Naive thymus-derived CD4-positive, alpha-beta T cell (primary cell): Measurements from ENCODE around the gene TRERF1. TPM values are rescaled to one million over a fixed set of nuclear protein-coding genes. Genes with fewer than 3 reads are reported as not detected.

Experiments used
- ATAC-seq: fragments of 150-1000 bp; cut with Tn5 transposase; 2 replicates; pipeline ENCODE4 v1.10.0; 2021; ENCODE audit warnings: mild to moderate bottlenecking, moderate library complexity
- CTCF ChIA-PET: fragments of 350-600 bp; sonication (Branson Sonifier 250); formaldehyde crosslinking; loops from one replicate; lab custom pipeline; 2021; ENCODE audit warnings: antibody characterized with exemption; lab: Charles Lee
- POLR2A ChIA-PET: fragments of 350-600 bp; sonication (Branson Sonifier 250); formaldehyde crosslinking; loops from one replicate; lab custom pipeline; 2021; ENCODE audit warnings: antibody characterized with exemption, inconsistent platforms; lab: Charles Lee
- DNase-seq, 9 donors: peaks; one replicate each; pipeline versions ENCODE4 v3.0.0 to v3.0.0-alpha.2; 2020 to 2022; ENCODE audit warnings: mixed read lengths in 1 of 9
- H3K27ac ChIP-seq: one replicate; pipeline ENCODE4 v1.7.0; 2013; ENCODE audit warnings: mild to moderate bottlenecking, low read depth, low read length, moderate library complexity
- H3K27me3 ChIP-seq, 2 donors: one replicate each; pipeline ENCODE4 v1.7.0; 2013; ENCODE audit warnings: low read length in 2 of 2, mild to moderate bottlenecking in 2 of 2, moderate library complexity in 2 of 2; ENCODE audit not compliant: control insufficient read depth in 2 of 2, insufficient read depth in 2 of 2
- H3K36me3 ChIP-seq, 3 experiments: 1 replicate in 2 of 3; 2 replicates in 1 of 3; pipeline ENCODE4 v1.7.0; 2013; ENCODE audit warnings: low read length in 3 of 3, mild to moderate bottlenecking in 3 of 3, moderate library complexity in 1 of 3; ENCODE audit not compliant: insufficient read depth in 3 of 3, control insufficient read depth in 2 of 3
- H3K4me1 ChIP-seq, 2 donors: one replicate each; pipeline ENCODE4 v1.7.0; 2013; ENCODE audit warnings: low read length in 2 of 2, mild to moderate bottlenecking in 2 of 2, moderate library complexity in 1 of 2; ENCODE audit not compliant: control insufficient read depth in 2 of 2, insufficient read depth in 2 of 2
- H3K4me3 ChIP-seq: 2 replicates; pipeline ENCODE4 v1.7.0; 2013; ENCODE audit warnings: mild to moderate bottlenecking, low read length
- H3K9me3 ChIP-seq, 3 experiments: 1 replicate in 2 of 3; 2 replicates in 1 of 3; pipeline ENCODE4 v1.7.0; 2013; ENCODE audit warnings: low read length in 3 of 3; ENCODE audit not compliant: control insufficient read depth in 2 of 3
- H3K27ac Mint-ChIP-seq, 9 donors: one replicate each; pipeline ENCODE4 v1.8.0; 2020 to 2022; ENCODE audit warnings: mixed read lengths in 9 of 9, mild to moderate bottlenecking in 8 of 9, moderate library complexity in 5 of 9, inconsistent platforms in 2 of 9
- H3K27me3 Mint-ChIP-seq, 5 donors: one replicate each; pipeline ENCODE4 v1.8.0; 2021 to 2022; ENCODE audit warnings: mixed read lengths in 5 of 5, mild to moderate bottlenecking in 1 of 5
- H3K36me3 Mint-ChIP-seq, 5 donors: one replicate each; pipeline ENCODE4 v1.8.0; 2020 to 2022; ENCODE audit warnings: mixed read lengths in 5 of 5, mild to moderate bottlenecking in 3 of 5, inconsistent platforms in 1 of 5
- H3K4me1 Mint-ChIP-seq, 7 donors: one replicate each; pipeline ENCODE4 v1.8.0; 2020 to 2022; ENCODE audit warnings: mixed read lengths in 7 of 7, mild to moderate bottlenecking in 3 of 7, inconsistent platforms in 1 of 7
- H3K4me3 Mint-ChIP-seq, 10 donors: one replicate each; pipeline ENCODE4 v1.8.0; 2020 to 2022; ENCODE audit warnings: mild to moderate bottlenecking in 10 of 10, mixed read lengths in 10 of 10, moderate library complexity in 6 of 10, inconsistent platforms in 2 of 10
- H3K9me3 Mint-ChIP-seq, 11 donors: one replicate each; pipeline ENCODE4 v1.8.0; 2020 to 2022; ENCODE audit warnings: mixed read lengths in 11 of 11, mild to moderate bottlenecking in 4 of 11, inconsistent platforms in 1 of 11, moderate library complexity in 1 of 11
- intact Hi-C, 2 donors: fragments of 100-400 bp; cut with micrococcal nuclease; formaldehyde crosslinking; loops; one replicate each; pipeline ENCODE4 v1.15.1; 2023
- polyA plus RNA-seq, 2 donors: library from polyadenylated mRNA; unstranded; fragments of 300-500 nt; fragmentation: Illumina TruSeq; gene quantifications; one replicate each; pipeline ENCODE4 v1.2.3, GENCODE V29; 2021
- total RNA-seq, 6 experiments: library from RNA in 5 of 6; stranded (reverse) in 5 of 6; gene quantifications; 1 replicate in 5 of 6; 2 replicates in 1 of 6; pipeline ENCODE4 v1.2.3 and lab custom pipeline; 2021 to 2026

The TRERF1 gene
- total and polyA plus RNA-seq, 7 experiments from 2014 or later: 4.8 to 32.4 (median 21.0) TPM

DNA sequence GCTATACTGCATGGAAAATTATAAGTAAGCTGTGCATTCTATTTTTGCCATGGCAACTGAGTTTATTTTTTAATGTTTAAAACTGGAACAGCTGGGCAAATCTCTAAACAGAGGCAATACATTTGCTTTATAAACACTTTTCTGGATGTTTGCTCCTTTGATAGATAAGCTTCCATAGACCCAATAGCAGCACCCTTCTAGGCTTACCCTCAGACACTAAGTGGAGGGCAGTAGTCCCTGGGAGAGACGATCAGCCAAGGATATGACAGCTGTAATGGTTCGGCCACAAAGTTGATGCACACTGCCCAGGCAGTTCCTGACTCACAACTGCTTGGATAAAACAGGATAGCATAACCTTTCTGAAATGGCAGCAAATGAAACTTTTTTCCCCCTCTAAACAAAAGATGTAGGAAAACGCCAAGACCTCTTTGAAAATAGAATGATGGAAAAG, 225.5 kb downstream of the TRERF1 start:
- Histone ChIP-seq H3K27ac (no peak overlapping the region), H3K4me1 (no peaks in the 10 kb centered on the region), H3K4me3 (no peak overlapping the region), H3K9me3 (no peaks in the 10 kb centered on the region), H3K36me3 (peaks cover 0 to 30% (median 0%) of the 10 kb centered on the region in 3 experiments), H3K27me3 (no peaks in the 10 kb centered on the region)
- peaks cover 0 to 18% (median 0%) of the 10 kb centered on the region in 5 donors for H3K36me3 Mint-ChIP-seq
- ATAC-seq (no peak), DNase-seq (no peak)
- intact Hi-C loops: no loop called here
- POLR2A ChIA-PET: interaction anchor here (0.7 kb wide), 2 partner anchors 15 to 18 kb away, joined by 3 read pairs; no protein-coding TSS in a partner anchor
- H3K4me1 Mint-ChIP-seq: peaks cover 0 to 8% (median 0%) of the 10 kb centered on the region in 7 donors
- H3K4me3 Mint-ChIP-seq: no peak overlapping the region
- H3K9me3 Mint-ChIP-seq: no peaks in the 10 kb centered on the region
- no peaks in the 10 kb centered on the region for H3K27me3 Mint-ChIP-seq
- CTCF ChIA-PET: interaction anchor here (0.6 kb wide), 1 partner anchor 309 kb away, joined by 4 read pairs; no protein-coding TSS in a partner anchor
- H3K27ac Mint-ChIP-seq: peak overlapping the region in 4 of 9 donors; percentile 4 to 32 (median 14)

DNA sequence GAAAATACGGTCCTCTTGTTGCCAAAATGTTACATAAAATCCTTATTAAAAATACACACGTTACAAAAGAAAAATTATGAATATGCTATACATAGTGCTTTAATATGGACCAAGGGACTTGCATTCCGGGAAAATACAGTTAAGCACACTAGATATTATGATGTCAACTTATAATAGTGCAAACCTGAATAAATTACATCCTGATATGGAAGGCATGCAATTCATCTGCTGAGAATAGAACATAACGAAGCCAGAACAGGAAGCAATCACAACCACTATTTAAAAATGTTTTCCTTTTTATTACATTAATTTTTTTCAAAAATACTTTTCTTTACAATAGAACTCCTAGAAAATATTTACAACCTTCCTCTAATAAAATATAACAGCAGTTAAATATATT, 226.3 kb downstream of the TRERF1 start:
- H3K4me3 ChIP-seq: no peak overlapping the region
- peak overlapping the region in 1 of 9 donors; percentile 12 for H3K27ac Mint-ChIP-seq
- H3K27ac ChIP-seq: no peak overlapping the region
- ATAC-seq (no peak), DNase-seq (no peak)
- H3K4me1 Mint-ChIP-seq: peaks cover 0 to 8% (median 0%) of the 10 kb centered on the region in 7 donors
- H3K27me3 Mint-ChIP-seq: no peaks in the 10 kb centered on the region
- no peak overlapping the region for H3K4me3 Mint-ChIP-seq
- intact Hi-C loops: no loop called here
- H3K9me3 ChIP-seq: no peaks in the 10 kb centered on the region
- ChIA-PET POLR2A (interaction anchor here (0.7 kb wide), 2 partner anchors 16 to 19 kb away, joined by 3 read pairs; no protein-coding TSS in a partner anchor), CTCF (no interaction called here)
- no peaks in the 10 kb centered on the region for H3K4me1 ChIP-seq
- peaks cover 0 to 25% (median 0%) of the 10 kb centered on the region in 3 experiments for H3K36me3 ChIP-seq
- peaks cover 0 to 18% (median 0%) of the 10 kb centered on the region in 5 donors for H3K36me3 Mint-ChIP-seq
- no peaks in the 10 kb centered on the region for H3K27me3 ChIP-seq
- no peaks in the 10 kb centered on the region for H3K9me3 Mint-ChIP-seq

DNA sequence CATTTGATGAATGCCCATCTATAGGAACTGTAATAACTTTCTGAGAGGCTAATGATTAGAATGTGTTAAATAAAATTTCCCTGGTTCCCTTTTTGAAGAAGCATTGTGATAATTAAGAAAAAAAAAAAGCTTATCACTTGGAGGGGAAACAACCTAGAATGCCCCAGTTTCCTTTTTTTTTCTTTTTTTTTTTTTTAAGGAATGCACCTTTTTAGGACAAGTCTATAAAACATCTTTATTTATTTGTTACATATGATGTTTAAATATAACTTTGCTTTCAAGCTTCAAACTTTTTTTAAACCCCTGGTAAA, 226.7 kb downstream of the TRERF1 start:
- ChIA-PET CTCF (no interaction called here), POLR2A (no interaction called here)
- intact Hi-C loops: no loop called here
- no peak overlapping the region for H3K4me3 Mint-ChIP-seq
- Histone ChIP-seq H3K27ac (no peak overlapping the region), H3K9me3 (no peaks in the 10 kb centered on the region), H3K36me3 (peaks cover 0 to 25% (median 0%) of the 10 kb centered on the region in 3 experiments), H3K27me3 (no peaks in the 10 kb centered on the region), H3K4me1 (no peaks in the 10 kb centered on the region), H3K4me3 (no peak overlapping the region)
- no peak overlapping the region for H3K27ac Mint-ChIP-seq
- H3K27me3 Mint-ChIP-seq: no peaks in the 10 kb centered on the region
- DNase-seq (no peak), ATAC-seq (no peak)
- H3K4me1 Mint-ChIP-seq: peaks cover 0 to 8% (median 0%) of the 10 kb centered on the region in 7 donors
- no peaks in the 10 kb centered on the region for H3K9me3 Mint-ChIP-seq
- peaks cover 0 to 18% (median 0%) of the 10 kb centered on the region in 5 donors for H3K36me3 Mint-ChIP-seq

DNA sequence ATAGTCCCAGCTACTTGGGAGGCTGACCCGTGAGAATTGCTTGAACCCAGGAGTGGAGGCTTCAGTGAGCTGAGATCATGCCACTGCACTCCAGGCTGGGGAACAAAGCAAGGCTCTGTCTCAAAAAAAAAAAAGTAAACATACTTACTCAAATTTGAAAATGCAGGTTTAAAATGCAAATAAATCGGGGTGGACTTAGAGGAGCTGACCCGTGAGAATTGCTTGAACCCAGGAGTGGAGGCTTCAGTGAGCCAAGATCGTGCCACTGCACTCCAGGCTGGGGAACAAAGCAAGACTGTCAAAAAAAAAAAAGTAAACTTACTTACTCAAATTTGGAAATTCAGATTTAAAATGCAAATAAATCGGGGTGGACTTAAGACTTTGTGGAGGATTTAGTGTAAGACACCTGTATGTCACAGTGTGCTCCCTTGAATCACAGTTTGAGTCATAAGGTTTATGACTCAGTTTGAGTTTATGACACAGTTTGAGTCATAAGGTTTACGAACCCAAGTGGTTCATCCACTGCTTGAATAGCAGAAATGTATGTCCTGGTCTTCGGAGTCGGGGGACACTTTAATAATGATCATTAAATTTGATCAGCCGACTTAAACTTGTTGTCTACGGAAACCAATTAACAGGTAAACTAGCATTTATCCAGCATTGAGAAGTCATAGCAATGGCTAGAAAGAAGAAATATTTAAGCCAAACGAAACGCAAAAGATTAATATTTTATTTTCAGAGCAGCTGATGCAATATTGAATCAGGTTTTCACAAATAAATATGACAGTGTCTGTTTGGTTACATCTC, 227.3 kb downstream of the TRERF1 start:
- ChIA-PET POLR2A (interaction anchor here (0.6 kb wide), 1 partner anchor 164 kb away, joined by 3 read pairs; no protein-coding TSS in a partner anchor), CTCF (interaction anchor here (0.6 kb wide), 1 partner anchor 178 kb away, joined by 3 read pairs; no protein-coding TSS in a partner anchor)
- Mint-ChIP-seq H3K4me1 (peaks cover 0 to 8% (median 0%) of the 10 kb centered on the region in 7 donors), H3K36me3 (peaks cover 0 to 16% (median 0%) of the 10 kb centered on the region in 5 donors), H3K27me3 (no peaks in the 10 kb centered on the region), H3K27ac (peak overlapping the region in 1 of 9 donors; percentile 31), H3K9me3 (no peaks in the 10 kb centered on the region), H3K4me3 (no peak overlapping the region)
- H3K4me1 ChIP-seq: no peaks in the 10 kb centered on the region
- no peak overlapping the region for H3K27ac ChIP-seq
- no peaks in the 10 kb centered on the region for H3K27me3 ChIP-seq
- ATAC-seq: no peak
- H3K4me3 ChIP-seq: no peak overlapping the region
- no peaks in the 10 kb centered on the region for H3K9me3 ChIP-seq
- H3K36me3 ChIP-seq: peaks cover 0 to 25% (median 0%) of the 10 kb centered on the region in 3 experiments
- DNase-seq: no peak
- intact Hi-C loops: no loop called here

DNA sequence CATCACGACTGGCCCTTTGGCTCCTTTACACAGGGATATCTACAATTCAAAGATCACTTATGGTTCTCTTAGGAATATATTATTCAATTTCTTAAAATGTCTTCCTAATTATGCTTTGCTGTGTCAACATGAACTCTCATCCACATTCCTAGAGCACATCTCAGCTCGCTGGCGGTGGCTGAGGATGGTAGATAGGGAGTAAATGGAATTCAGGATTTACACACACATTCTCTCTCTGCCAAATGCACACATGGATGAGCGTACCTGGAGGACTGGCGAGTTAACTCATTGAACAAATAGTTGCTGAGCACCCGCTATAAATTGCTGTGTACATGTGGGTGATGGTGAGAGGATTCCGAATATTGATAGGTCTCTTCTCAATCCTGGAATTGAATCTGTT, 229.3 kb downstream of the TRERF1 start:
- intact Hi-C loops: no loop called here
- Histone ChIP-seq H3K9me3 (no peaks in the 10 kb centered on the region), H3K4me3 (no peak overlapping the region), H3K4me1 (peaks cover 0 to 4% of the 10 kb centered on the region in 2 donors), H3K27ac (no peak overlapping the region), H3K36me3 (peaks cover 0 to 10% (median 0%) of the 10 kb centered on the region in 3 experiments), H3K27me3 (no peaks in the 10 kb centered on the region)
- CTCF ChIA-PET: no interaction called here
- no peak overlapping the region for H3K4me3 Mint-ChIP-seq
- ATAC-seq (no peak), DNase-seq (no peak)
- peaks cover 3 to 10% (median 5%) of the 10 kb centered on the region in 7 donors for H3K4me1 Mint-ChIP-seq
- POLR2A ChIA-PET: no interaction called here
- no peaks in the 10 kb centered on the region for H3K27me3 Mint-ChIP-seq
- H3K9me3 Mint-ChIP-seq: no peaks in the 10 kb centered on the region
- H3K27ac Mint-ChIP-seq: no peak overlapping the region
- peaks cover 0 to 4% (median 4%) of the 10 kb centered on the region in 5 donors for H3K36me3 Mint-ChIP-seq

DNA sequence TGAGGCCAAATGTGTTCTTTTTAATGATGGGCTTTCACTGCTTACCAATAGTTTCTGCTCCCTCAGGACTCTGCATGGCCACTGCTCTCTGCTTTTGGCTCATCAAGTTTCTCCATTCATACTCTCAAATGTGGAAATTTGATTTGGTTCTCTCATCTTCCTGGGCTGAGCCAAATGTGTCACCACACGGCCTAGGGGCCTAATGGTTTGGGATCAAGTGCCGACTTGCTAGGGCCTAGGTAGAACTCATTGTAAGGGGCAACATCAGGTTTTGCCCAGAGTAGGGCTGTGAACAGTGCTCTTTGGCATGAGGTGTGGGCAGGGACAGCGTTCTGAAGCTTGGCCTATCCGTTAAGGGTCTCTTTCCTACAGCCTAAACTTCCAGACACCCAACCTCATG, 230.2 kb downstream of the TRERF1 start:
- no peak for ATAC-seq

More for the DNA sequence above, 230.2 kb downstream of the TRERF1 start:
- no peaks in the 10 kb centered on the region for H3K9me3 Mint-ChIP-seq
- no peak for DNase-seq
- peaks cover 3 to 15% (median 11%) of the 10 kb centered on the region in 7 donors for H3K4me1 Mint-ChIP-seq
- H3K27ac Mint-ChIP-seq: no peak overlapping the region
- H3K36me3 Mint-ChIP-seq: peaks cover 0 to 5% (median 4%) of the 10 kb centered on the region in 5 donors
- Histone ChIP-seq H3K9me3 (no peaks in the 10 kb centered on the region), H3K36me3 (peaks cover 0 to under 1% (median 0%) of the 10 kb centered on the region in 3 experiments), H3K4me3 (no peak overlapping the region), H3K4me1 (peaks cover 7 to 9% of the 10 kb centered on the region in 2 donors), H3K27ac (no peak overlapping the region), H3K27me3 (no peaks in the 10 kb centered on the region)
- no peaks in the 10 kb centered on the region for H3K27me3 Mint-ChIP-seq
- POLR2A ChIA-PET: interaction anchor here (0.9 kb wide), 1 partner anchor 231 kb away, joined by 4 read pairs; no protein-coding TSS in a partner anchor
- H3K4me3 Mint-ChIP-seq: no peak overlapping the region
- CTCF ChIA-PET: no interaction called here
- intact Hi-C loops: no loop called here
